ENCODE measurements around the gene SRGAP1. TPM values are rescaled to one million over a fixed set of nuclear protein-coding genes. Genes with fewer than 3 reads are reported as not detected.
"Not testable (repeated sequence)": the region's sequence is repeated elsewhere in the genome, so short reads cannot be mapped to it uniquely, and the experiment has no call there.

The SRGAP1 gene
- total RNA-seq, 1 donor from 2014 or later = 2.3 TPM

GRCh38 chr12:64027311-64027710 lies 182.8 kb downstream of the SRGAP1 start:
- Histone ChIP-seq H3K27me3 (ENCODE audit: low read depth) (no peaks in the 10 kb centered on the region), H3K4me3 (no peak overlapping the region), H3K9me3 (replicated peaks) (peaks cover 10% of the 10 kb centered on the region), H3K4me1 (no peaks in the 10 kb centered on the region), H3K36me3 (peaks cover 5% of the 10 kb centered on the region), H3K27ac (replicated peaks) (no peak overlapping the region)
- no peak for TF ChIP-seq CTCF (IDR thresholded peaks at IDR 0.05; ENCODE audit: borderline replicate concordance)
- DNase-seq = no peak
- intact Hi-C loops (cut with micrococcal nuclease) = no loop called here

- Histone ChIP-seq H3K4me1 (no peaks in the 10 kb centered on the region), H3K9me3 (replicated peaks) (peaks cover 10% of the 10 kb centered on the region), H3K4me3 (no peak overlapping the region), H3K27ac (replicated peaks) (no peak overlapping the region), H3K36me3 (peaks cover 5% of the 10 kb centered on the region), H3K27me3 (ENCODE audit: low read depth) (no peaks in the 10 kb centered on the region)
- DNase-seq = no peak
- TF ChIP-seq CTCF (IDR thresholded peaks at IDR 0.05; ENCODE audit: borderline replicate concordance) = no peak
- intact Hi-C loops (cut with micrococcal nuclease) = no loop called here
These were observed 184.0 kb downstream of the SRGAP1 start for GRCh38 chr12:64028541-64028940.

DNA sequence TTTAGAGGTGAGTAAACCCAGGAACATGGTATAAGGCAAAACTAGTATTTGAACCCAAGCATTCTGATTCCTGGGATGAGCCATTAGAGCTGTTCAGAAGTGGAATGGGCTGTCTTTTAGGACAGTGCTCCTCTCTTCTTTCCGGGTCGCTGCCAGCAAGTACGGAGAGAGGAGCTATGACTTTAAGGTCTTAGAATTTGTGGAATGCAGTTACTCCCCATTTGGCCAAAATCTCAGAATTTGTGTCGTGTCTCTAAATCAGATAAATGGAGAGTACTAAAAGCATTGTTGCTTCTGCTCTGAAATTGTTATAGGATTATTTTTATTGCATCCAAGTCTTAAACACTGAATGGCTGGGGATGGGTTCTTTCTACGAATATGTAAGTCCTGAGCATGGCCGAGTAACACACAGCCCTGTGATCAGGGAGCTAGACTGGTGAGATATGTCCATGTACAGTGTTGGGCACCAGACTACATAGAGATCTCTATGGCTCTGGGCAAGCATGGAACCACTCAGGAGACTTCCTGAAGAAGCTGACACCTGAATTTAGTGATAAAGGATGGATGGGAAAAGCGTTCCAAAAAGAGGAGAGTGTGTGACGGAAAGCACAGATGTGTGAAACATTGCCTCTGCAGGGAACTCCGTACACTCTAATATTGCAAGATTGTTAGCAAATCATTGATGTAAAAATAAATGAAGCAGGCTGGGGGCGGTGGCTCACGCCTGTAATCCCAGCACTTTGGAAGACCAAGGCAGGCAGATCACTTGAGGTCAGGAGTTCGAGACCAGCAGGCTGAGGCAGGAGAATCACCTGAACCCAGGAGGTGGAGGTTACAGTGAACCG lies 184.7 kb downstream of the SRGAP1 start:
- no peak overlapping the region for H3K4me3 ChIP-seq
- DNase-seq = no peak
- peaks cover 10% of the 10 kb centered on the region for H3K9me3 ChIP-seq (replicated peaks)
- H3K27me3 ChIP-seq (ENCODE audit: low read depth) = no peaks in the 10 kb centered on the region
- no peak overlapping the region for H3K27ac ChIP-seq (replicated peaks)
- peaks cover 5% of the 10 kb centered on the region for H3K36me3 ChIP-seq
- H3K4me1 ChIP-seq = no peaks in the 10 kb centered on the region
- intact Hi-C loops (cut with micrococcal nuclease) = no loop called here
- no peak for TF ChIP-seq CTCF (IDR thresholded peaks at IDR 0.05; ENCODE audit: borderline replicate concordance)

DNA sequence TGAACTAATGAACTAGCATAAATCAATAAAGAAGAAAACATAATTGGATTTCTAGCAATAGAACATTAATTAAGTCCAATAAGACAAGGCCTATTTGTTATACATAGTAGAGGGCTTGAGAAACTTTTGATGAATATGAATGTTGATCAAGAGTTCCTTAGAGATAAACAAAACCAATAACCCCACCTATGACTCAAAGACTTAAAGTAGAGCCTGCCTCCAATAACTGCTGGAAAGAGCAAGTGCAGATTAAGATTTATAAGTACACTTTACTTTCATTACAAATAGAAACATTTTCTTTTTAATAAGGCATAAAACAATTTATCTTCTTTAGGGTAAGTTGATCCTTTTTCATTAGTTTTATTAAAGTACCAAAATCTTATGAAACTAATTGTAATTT lies 185.7 kb downstream of the SRGAP1 start:
- Histone ChIP-seq H3K27ac (replicated peaks) (no peak overlapping the region), H3K9me3 (replicated peaks) (peaks cover 11% of the 10 kb centered on the region), H3K27me3 (ENCODE audit: low read depth) (no peaks in the 10 kb centered on the region), H3K4me3 (no peak overlapping the region), H3K36me3 (peaks cover 5% of the 10 kb centered on the region), H3K4me1 (no peaks in the 10 kb centered on the region)
- no peak for TF ChIP-seq CTCF (IDR thresholded peaks at IDR 0.05; ENCODE audit: borderline replicate concordance)
- DNase-seq = no peak
- intact Hi-C loops (cut with micrococcal nuclease) = no loop called here

DNA sequence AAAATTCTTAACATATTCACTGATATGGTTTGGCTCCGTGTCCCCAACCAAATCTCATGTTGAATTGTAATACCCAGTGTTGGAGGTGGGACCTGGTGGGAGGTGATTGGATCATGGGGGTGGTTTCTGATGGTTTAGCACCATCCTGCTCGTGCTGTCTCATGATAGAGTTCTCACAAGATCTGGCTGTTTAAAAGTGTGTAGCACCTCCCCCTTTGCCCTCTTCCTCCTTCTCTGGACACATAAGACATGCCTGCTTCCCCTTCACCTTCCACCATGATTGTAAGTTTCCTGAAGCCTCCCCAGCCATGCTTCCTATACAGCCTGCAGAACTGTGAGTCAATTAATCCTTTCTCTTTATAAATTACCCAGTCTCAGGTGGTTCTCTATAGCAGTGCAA lies 189.6 kb downstream of the SRGAP1 start:
- H3K27ac ChIP-seq (replicated peaks); H3K27me3 ChIP-seq (ENCODE audit: low read depth); H3K4me3 ChIP-seq; H3K36me3 ChIP-seq; H3K4me1 ChIP-seq; DNase-seq; intact Hi-C loops (cut with micrococcal nuclease): not testable (repeated sequence)
- peaks cover 19% of the 10 kb centered on the region for H3K9me3 ChIP-seq (replicated peaks)

- no peaks in the 10 kb centered on the region for H3K27me3 ChIP-seq (ENCODE audit: low read depth)
- no peak for TF ChIP-seq CTCF (IDR thresholded peaks at IDR 0.05; ENCODE audit: borderline replicate concordance)
- peaks cover 12% of the 10 kb centered on the region for H3K4me1 ChIP-seq
- peaks cover 19% of the 10 kb centered on the region for H3K9me3 ChIP-seq (replicated peaks)
- no peak overlapping the region for H3K27ac ChIP-seq (replicated peaks)
- DNase-seq = no peak
- H3K36me3 ChIP-seq = peaks cover 5% of the 10 kb centered on the region
- intact Hi-C loops (cut with micrococcal nuclease) = no loop called here
- no peak overlapping the region for H3K4me3 ChIP-seq
These were observed 190.5 kb downstream of the SRGAP1 start for GRCh38 chr12:64034901-64035576.

Data from left ventricle myocardium inferior (tissue), 1 donor.